ENCODE results near the gene ATXN7L2.

The ATXN7L2 gene

DNA sequence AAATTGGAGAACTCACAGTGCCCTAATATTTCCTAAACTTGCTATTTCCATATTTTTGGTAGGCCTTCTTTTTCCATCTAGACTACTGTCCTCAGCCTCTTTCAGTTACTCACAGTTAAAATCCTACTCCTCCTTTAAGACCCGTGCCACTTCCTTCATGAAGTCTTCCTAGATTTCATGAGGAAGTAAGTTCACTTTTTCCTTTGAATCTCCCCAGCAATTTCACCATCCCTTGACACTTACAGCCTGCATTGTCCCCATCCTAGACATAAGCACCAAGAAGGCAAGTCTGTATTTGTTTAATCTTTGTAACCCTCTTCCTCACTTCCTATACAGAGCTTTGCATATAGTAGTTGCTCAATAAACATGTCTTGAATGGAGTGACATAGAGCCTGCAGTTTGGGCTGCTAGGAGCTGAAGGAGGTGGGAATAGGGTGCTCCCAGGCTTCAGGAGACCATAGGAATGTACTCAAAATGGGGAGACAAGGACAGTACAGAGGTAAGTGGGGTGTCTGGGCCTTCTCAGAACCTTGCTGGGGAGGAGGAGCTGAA, 50.7 kb downstream of the ATXN7L2 start:
- no peak for TF ChIP-seq ZNF274 (IDR thresholded peaks at IDR 0.05; ENCODE audit: low read depth, low read length)
- H3K4me3 ChIP-seq (ENCODE audit: low read length), result no peak overlapping the region

DNA sequence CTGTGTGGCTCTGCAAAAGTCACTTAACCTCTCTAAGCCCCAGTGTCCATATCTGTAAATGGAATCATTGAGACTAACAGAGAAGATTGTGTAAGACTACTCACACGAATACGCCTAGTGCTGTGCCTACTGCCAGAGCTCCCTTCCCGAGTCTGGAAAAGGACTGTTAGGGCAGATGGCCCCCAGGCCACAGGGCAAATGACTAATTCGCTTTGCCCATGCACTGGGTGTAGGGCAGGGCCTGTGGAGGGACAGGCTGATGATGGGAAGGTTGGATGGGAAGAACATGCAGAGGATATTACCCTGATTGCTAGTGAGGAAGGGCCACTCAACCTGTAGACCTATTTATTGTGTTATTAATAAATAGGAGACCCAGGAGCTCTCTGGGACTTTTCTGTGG, 51.8 kb downstream of the ATXN7L2 start:
- TF ChIP-seq ZNF274 (IDR thresholded peaks at IDR 0.05; ENCODE audit: low read depth, low read length), result no peak
- no peak overlapping the region for H3K4me3 ChIP-seq (ENCODE audit: low read length)

DNA sequence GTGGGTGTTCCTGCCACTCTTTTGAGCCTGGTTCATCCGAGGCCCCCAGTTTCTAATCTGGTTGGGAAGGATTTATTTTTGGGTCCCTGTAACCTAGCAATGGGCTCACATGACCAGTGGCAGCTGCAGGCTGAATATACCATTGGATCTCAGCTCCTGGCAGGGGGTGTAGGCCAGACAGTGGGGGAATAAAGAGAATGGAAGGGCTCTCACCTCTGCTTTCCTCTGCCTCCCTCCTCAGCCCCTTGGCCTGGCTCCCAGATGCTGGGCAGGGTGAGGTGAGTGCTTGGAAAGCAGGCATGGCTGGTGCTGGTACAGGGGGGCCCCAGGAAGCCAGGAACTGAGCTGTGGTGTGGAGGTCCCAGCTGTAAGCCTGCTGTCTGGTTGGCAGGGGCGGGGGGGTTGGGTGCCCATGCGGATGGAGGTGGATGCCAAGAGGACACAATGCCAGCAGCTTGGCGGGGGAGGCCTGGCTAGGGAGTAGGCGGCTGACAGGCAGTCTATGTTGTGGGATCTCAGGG, 52.3 kb downstream of the ATXN7L2 start:
- no peak for TF ChIP-seq ZNF274 (IDR thresholded peaks at IDR 0.05; ENCODE audit: low read depth, low read length)
- H3K4me3 ChIP-seq (ENCODE audit: low read length), result no peak overlapping the region

DNA sequence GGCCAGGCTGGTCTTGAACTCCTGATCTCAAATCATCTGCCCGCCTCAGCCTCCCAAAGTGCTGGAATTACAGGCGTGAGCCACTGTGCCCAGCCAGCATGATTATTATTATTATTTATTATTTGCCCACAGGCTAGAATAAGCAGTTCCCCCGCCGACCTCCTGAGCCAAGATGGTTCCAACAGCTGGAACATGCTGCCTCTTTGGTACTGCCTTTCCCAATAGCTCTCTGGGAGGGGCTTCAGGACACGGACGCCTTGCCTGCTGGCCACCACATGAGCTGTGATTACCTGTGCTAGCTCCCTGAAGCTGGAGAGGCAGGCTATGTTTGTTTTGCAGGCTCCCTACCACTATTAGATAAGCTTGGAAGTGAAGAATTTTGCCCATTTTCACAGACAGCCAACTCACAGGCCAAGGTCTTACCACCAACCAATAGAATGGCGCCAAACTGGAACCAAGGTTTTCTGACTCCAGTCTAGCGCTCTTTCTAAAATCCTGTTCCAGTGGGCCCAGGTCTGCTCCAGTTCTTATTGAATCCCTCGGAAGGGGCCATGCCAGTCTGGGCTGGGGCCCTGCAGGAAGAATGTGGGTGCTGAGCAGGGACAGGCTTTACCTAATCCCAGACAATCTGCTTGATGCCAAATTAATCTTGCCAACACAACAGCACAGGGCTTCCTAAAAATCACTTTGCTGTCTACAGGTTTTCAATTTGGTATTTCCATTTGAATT, 53.9 kb downstream of the ATXN7L2 start:
- no peak for TF ChIP-seq ZNF274 (IDR thresholded peaks at IDR 0.05; ENCODE audit: low read depth, low read length)
- H3K4me3 ChIP-seq (ENCODE audit: low read length), result no peak overlapping the region

DNA sequence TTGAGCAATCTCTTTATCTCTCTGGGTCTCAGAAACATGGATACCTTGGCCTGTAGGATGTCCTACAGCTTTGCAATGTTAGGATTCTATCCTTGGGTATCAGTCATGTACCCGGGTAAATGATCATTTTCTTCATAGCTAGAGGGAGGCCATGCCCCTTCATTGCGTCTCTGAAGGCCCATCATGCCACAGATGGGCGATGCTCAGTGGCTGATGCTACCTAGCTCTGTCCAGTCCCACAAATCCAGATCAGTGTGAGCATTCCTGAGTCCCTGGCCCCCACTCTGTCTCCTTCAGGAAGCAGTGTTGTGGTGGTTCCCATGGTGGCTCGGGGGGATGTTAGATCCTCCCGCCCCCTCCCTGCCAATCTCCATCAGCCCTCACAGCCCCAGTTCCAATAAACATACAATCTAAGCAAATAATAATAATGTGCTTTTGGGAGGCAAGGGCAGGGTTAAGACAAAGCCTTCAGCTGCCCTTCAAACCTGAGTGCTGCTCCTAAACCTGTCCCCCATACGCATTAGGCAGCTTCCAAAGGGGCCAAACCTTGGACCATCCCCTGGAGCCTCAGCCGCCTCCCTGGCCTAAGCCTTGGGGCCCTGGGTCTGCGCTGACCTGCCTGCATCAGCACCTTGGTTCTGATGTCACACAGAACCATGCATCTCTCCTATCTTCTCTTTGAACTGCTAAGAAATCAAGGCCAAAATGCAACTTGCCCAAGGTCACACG, 55.3 kb downstream of the ATXN7L2 start:
- H3K4me3 ChIP-seq (ENCODE audit: low read length), result no peak overlapping the region

DNA sequence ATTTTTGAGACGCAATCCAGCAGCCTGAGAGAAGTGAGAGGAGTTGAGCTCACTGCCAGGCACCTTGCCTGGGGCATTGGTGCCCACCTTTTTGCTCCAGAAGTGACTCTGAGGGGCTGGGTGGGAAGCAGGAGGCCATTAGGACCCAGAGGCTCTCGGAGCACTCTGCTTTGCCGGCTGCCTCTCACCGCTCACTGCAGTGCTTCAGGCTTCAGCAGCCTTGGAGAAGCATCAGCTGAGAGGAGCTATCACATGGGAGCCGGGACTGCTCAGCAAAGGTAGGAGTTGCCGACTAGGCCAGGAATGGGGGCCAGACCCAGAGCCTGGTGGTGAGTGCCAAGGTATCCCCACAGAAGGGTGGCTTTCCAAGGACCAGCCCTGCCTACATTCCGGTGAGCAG, 56.0 kb downstream of the ATXN7L2 start, which contains the start of gene GPR61:
GPR61 (plus strand) TSS at position 197 of the 400 bp plus-strand sequence. CDS start 3,151 bp downstream, outside the sequence.
- no peak for TF ChIP-seq ZNF274 (IDR thresholded peaks at IDR 0.05; ENCODE audit: low read depth, low read length)
- no peak within 1 kb of the TSS for H3K4me3 ChIP-seq (ENCODE audit: low read length)

More for the DNA sequence above, 55.3 kb downstream of the ATXN7L2 start:
- no peak for TF ChIP-seq ZNF274 (IDR thresholded peaks at IDR 0.05; ENCODE audit: low read depth, low read length)

DNA sequence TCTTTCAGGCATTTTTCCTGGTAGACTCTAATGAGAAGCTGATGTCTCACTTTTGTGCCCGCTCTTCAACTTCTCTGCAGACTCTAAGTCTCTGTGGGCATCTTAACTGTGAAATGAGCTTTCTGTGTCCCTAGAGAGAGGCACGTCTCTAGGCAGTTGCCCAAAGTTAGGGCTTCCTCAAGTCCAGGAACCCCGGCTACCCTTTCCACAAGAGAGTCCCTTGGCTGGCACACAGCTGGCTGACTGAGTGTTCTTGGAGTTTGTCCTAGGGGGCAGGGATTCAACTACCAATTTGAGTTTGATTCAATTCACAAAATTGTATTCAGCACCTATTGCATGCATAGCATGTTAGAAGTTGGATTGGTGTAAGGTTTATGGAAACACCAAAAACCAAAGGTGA, 57.4 kb downstream of the ATXN7L2 start:
- TF ChIP-seq ZNF274 (IDR thresholded peaks at IDR 0.05; ENCODE audit: low read depth, low read length), result no peak
- H3K4me3 ChIP-seq (ENCODE audit: low read length), result no peak overlapping the region
